Measurements from ENCODE around the gene TIFAB.

TIFAB gene

DNA sequence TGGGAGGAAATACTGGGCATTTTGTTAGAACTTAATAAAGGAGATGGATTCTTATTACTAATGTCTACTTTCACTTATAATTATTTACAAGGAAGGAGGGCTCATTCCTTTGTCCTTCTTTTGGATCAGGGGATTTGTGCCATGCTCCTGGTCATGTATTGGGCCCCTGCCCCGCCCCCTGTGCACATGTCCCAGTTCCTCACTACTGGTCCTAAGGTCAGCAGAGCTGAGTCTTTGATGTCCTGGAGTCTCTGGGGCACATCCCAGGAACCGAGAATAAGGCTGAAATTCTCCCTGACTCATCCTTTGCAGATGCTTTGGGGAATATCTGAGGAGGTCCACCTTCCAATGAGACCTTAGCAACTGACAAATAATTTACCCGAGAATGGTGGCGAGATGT, 19.6 kb upstream of the TIFAB start (continued):
- TF ChIP-seq PRDM6 (tag by site-specific recombination; IDR thresholded peaks at IDR 0.05) (no peak), ZNF155 (tag by site-specific recombination; IDR thresholded peaks at IDR 0.05) (no peak), HOXC10 (CRISPR knock-in tag; IDR thresholded peaks at IDR 0.05) (no peak), REPIN1 (tag by site-specific recombination; IDR thresholded peaks at IDR 0.05; ENCODE audit: low read depth) (no peak), ZNF560 (tag by site-specific recombination; IDR thresholded peaks at IDR 0.05; ENCODE audit: borderline replicate concordance) (no peak)
- TF ChIP-seq, protein P1, sequence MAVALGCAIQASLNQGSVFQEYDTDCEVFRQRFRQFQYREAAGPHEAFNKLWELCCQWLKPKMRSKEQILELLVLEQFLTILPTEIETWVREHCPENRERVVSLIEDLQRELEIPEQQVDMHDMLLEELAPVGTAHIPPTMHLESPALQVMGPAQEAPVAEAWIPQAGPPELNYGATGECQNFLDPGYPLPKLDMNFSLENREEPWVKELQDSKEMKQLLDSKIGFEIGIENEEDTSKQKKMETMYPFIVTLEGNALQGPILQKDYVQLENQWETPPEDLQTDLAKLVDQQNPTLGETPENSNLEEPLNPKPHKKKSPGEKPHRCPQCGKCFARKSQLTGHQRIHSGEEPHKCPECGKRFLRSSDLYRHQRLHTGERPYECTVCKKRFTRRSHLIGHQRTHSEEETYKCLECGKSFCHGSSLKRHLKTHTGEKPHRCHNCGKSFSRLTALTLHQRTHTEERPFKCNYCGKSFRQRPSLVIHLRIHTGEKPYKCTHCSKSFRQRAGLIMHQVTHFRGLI (tag by site-specific recombination; IDR thresholded peaks at IDR 0.05), result no peak

DNA sequence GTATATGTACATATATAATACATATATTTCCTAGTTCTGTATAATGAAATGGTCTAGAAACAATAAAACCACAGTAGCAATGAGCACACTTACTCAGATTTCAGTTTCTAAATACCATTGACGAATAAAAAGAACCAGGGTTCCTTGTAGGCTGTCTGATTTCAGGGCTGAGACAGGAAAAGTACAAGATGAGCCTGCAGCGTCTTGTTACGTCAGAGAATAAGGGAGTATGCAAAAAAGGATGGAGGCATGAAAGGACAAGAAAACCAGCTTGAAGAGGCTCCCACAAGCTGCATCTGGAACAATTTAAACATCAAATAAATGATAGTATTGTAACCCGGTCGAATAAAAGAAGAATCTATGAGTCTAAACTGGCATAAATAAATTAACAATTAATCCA, 17.8 kb upstream of the TIFAB start:
- CTCF ChIA-PET, result interaction anchor here (0.6 to 3.4 kb wide), 7 partner anchors 9 to 111 kb away, joined by 3 to 41 read pairs (median 6); no protein-coding TSS in a partner anchor
- POLR2A ChIA-PET, result no interaction called here

GRCh38 chr5:135468541-135468940, 16.4 kb upstream of the TIFAB start:
- ChIA-PET POLR2A (interaction anchor here (0.5 kb wide), 1 partner anchor 1507 kb away, joined by 3 read pairs; no protein-coding TSS in a partner anchor), CTCF (interaction anchor here (0.9 to 14.5 kb wide), 7 partner anchors 10 to 102 kb away, joined by 3 to 853 read pairs (median 41); no protein-coding TSS in a partner anchor)
- Histone ChIP-seq H3K9me3 (ENCODE audit: control insufficient read depth, insufficient read depth, low read depth, low read length) (no peaks in the 10 kb centered on the region), H3K4me1 (ENCODE audit: control insufficient read depth, insufficient read depth, low read length) (no peaks in the 10 kb centered on the region), H3K27ac (ENCODE audit: extremely low read depth, low read depth, low read length) (no peak overlapping the region), H3K4me3 (ENCODE audit: low read depth, low read length) (no peak overlapping the region), H3K36me3 (ENCODE audit: control insufficient read depth in 2 of 2, insufficient read depth in 1 of 2, low read length in 2 of 2) (no peaks in the 10 kb centered on the region)
- TF ChIP-seq SCRT2 (tag by site-specific recombination; IDR thresholded peaks at IDR 0.05) (no peak), PBX3 (CRISPR knock-in tag; IDR thresholded peaks at IDR 0.05) (no peak), KLF9 (tag by site-specific recombination; IDR thresholded peaks at IDR 0.05; ENCODE audit: low read depth) (no peak), ZNF580 (tag by site-specific recombination; IDR thresholded peaks at IDR 0.05) (no peak), ZNF571 (tag by site-specific recombination; IDR thresholded peaks at IDR 0.05) (no peak)
- TF ChIP-seq, protein P2, sequence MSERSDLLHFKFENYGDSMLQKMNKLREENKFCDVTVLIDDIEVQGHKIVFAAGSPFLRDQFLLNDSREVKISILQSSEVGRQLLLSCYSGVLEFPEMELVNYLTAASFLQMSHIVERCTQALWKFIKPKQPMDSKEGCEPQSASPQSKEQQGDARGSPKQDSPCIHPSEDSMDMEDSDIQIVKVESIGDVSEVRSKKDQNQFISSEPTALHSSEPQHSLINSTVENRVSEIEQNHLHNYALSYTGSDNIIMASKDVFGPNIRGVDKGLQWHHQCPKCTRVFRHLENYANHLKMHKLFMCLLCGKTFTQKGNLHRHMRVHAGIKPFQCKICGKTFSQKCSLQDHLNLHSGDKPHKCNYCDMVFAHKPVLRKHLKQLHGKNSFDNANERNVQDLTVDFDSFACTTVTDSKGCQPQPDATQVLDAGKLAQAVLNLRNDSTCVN (tag by site-specific recombination; optimal IDR thresholded peaks at IDR 0.05), result no peak
- TF ChIP-seq, protein P3, sequence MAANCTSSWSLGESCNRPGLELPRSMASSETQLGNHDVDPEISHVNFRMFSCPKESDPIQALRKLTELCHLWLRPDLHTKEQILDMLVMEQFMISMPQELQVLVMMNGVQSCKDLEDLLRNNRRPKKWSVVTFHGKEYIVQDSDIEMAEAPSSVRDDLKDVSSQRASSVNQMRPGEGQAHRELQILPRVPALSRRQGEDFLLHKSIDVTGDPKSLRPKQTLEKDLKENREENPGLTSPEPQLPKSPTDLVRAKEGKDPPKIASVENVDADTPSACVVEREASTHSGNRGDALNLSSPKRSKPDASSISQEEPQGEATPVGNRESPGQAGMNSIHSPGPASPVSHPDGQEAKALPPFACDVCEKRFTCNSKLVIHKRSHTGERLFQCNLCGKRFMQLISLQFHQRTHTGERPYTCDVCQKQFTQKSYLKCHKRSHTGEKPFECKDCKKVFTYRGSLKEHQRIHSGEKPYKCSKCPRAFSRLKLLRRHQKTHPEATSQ (tag by site-specific recombination; IDR thresholded peaks at IDR 0.05), result no peak

More for the DNA sequence above, 17.8 kb upstream of the TIFAB start:
- no peaks in the 10 kb centered on the region for H3K9me3 ChIP-seq (ENCODE audit: control insufficient read depth, insufficient read depth, low read depth, low read length)
- no peak overlapping the region for H3K4me3 ChIP-seq (ENCODE audit: low read depth, low read length)
- TF ChIP-seq ZNF549 (tag by site-specific recombination; IDR thresholded peaks at IDR 0.05), result no peak
- TF ChIP-seq BCL11B (tag by site-specific recombination; IDR thresholded peaks at IDR 0.05; ENCODE audit: low read depth), result no peak
- TF ChIP-seq PATZ1 (tag by site-specific recombination; IDR thresholded peaks at IDR 0.05), result no peak
- TF ChIP-seq GFI1B (tag by site-specific recombination; IDR thresholded peaks at IDR 0.05), result no peak
- TF ChIP-seq ZNF214 (tag by site-specific recombination; IDR thresholded peaks at IDR 0.05; ENCODE audit: borderline replicate concordance), result no peak
- no peak for TF ChIP-seq ZNF639 (tag by site-specific recombination; IDR thresholded peaks at IDR 0.05)
- TF ChIP-seq ZNF211 (tag by site-specific recombination; IDR thresholded peaks at IDR 0.05; ENCODE audit: low read depth), result no peak
- no peak for TF ChIP-seq ZNF777 (tag by site-specific recombination; IDR thresholded peaks at IDR 0.05; ENCODE audit: borderline replicate concordance)
- TF ChIP-seq OSR2 (tag by site-specific recombination; IDR thresholded peaks at IDR 0.05), result no peak
- no peak overlapping the region for H3K27ac ChIP-seq (ENCODE audit: extremely low read depth, low read depth, low read length)
- no peaks in the 10 kb centered on the region for H3K36me3 ChIP-seq (ENCODE audit: control insufficient read depth in 2 of 2, insufficient read depth in 1 of 2, low read length in 2 of 2)
- H3K4me1 ChIP-seq (ENCODE audit: control insufficient read depth, insufficient read depth, low read length), result no peaks in the 10 kb centered on the region
